DMS79 (cell line): ENCODE measurements around the gene PLAC9.

ENCODE experiments used
- DNase-seq: peaks from one replicate; lab custom pipeline; 2025; lab: John Stamatoyannopoulos, UW

PLAC9 gene

GRCh38 chr10:80184291-80184690 lies 51.8 kb downstream of the PLAC9 start:
- DNase-seq, result no peak

DNA sequence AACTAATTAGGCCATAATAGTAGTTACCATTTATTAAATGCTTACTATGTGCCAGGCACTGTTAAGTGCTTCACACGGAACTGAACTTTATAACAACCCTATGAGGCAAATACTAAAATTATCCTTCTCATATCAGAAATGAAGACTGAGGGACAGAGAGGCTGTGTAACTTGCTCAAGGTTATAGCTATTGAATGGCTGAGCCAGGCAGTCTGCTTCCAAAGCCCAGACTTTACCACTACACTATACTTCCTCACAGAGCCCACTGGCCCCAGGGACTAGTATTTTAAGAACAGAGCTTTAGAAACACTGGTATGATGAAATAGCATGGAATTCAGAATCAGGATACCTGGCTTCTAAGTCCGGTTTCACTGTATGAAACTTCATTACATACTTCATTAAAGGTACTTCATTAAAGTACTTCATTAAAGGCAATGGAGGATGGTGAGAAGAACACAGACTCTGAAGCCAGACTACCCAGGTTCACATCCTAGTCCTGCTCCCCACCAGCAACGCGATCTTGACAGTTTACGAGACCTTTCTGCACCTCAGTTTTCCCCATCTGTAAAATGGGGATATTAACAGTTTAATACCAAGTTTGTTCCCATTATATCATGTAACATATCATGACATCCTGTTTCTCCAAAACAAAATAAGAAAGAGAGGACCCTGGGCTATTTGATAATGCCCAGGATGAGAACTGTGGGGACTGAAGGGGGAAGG lies 53.2 kb downstream of the PLAC9 start:
- DNase-seq, result no peak

GRCh38 chr10:80186364-80187012 lies 54.0 kb downstream of the PLAC9 start:
- no peak for DNase-seq

GRCh38 chr10:80187060-80187459 lies 54.5 kb downstream of the PLAC9 start:
- DNase-seq, result no peak

DNA sequence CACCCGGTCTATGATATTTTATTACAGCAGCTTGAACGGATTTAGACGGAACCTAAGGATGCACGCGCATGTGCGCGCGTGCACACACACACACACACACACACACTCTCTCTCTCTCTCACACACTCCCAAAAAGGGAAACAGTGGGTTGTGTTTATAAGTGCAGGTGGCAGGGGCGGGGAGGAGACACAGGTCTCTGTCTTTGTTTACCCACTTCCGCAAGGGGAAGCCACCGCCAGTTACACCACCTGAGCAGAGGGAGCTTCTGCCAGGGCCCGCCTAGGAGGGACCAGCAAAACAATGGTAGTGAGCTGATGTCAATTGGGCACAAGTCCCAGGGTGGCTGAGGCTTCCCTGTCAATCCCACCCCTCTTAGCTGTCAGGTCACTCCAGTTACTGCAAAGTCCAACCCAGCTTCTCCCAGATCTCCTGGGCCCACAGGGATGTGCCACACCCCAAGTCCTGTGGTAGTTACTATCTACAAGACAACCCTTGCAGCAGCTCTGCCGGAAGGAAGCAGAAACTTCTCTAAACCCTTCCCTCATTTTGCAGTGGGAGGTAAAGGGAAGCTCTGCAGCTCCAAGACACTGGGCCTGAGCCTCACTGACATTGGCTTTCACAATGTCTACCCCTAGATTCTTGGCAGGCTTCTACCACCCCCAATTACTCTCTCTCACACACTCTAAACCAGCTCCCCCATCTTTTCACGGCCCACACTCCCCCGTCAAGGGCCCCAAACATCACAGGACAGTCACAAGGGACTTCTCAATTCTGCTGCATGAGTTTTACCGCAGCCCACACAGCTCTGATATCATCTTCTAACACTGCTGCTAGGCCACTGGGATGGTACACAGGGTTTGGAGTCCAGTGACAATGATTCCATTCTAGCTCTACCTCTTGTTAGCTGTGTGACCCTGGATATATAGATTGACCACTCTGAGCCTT lies 55.2 kb downstream of the PLAC9 start:
- no peak for DNase-seq

DNA sequence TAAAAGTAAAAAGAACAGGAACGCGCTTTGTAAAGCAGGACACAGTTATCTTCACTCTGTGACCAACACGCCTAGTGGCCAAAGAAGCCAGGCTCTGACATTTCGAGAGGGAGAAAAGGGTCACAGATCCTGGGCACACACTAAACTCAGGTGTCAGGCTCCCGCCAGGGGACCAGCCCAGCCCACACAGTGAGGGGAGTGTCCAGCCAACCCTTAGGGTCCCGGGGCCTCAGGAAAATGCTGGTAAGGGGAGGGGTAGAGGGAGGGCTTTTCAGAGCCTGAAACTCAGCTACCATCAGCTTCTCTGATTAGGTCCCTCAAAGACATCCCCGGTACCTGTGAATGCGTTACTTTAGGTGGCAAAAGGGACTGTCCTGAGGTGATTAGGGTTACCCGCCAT lies 56.2 kb downstream of the PLAC9 start:
- no peak for DNase-seq

DNA sequence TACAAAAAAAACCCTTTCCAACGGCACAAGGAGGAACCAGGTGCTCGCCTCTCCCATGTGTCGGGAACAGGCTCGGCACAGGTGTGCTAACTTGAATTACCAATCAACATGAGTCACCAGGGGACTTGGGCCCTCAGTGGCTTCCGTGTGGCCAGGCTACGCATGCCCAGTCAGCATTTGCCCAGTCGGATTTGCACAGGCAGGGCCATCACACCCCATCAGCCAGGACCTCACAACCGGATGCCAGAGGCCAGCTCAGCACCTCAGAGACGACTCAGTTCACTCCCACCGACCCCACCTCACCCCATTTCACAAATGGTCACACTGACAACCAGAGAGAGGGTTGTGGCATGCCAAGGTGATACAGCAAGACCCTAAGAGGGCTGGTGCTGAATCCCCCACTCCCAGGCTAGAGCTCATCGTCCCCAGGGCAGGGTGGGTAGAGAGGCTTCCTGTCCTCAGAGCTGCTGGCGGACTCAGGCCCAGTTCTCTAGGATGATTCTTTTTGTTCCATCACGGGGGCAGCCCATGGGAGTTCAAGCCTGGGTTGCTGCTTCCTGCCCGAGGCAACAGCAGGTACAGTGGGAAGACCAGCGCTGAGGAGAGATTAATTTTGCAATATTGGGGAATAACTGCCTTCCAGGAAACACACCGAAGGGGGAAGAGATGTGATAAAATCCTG lies 59.2 kb downstream of the PLAC9 start:
- DNase-seq, result no peak

DNA sequence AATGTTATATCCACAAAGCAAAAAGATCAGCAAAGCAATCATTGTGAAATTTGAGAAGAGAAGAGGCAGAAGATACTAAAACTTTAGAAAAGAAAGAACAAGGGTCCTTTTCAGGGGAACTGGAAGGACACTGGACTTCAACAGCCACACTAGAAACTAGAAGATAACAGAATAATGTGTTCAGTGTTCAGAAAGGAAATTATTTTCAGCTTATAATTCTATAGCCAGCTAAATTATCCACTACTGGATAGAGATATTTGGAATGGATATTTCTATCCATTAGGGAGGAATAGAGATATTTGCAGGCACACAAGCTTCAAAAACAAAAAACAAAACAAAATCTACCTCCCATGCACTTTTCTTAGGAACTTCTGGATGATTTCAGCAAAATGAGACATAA lies 60.0 kb downstream of the PLAC9 start:
- no peak for DNase-seq

DNA sequence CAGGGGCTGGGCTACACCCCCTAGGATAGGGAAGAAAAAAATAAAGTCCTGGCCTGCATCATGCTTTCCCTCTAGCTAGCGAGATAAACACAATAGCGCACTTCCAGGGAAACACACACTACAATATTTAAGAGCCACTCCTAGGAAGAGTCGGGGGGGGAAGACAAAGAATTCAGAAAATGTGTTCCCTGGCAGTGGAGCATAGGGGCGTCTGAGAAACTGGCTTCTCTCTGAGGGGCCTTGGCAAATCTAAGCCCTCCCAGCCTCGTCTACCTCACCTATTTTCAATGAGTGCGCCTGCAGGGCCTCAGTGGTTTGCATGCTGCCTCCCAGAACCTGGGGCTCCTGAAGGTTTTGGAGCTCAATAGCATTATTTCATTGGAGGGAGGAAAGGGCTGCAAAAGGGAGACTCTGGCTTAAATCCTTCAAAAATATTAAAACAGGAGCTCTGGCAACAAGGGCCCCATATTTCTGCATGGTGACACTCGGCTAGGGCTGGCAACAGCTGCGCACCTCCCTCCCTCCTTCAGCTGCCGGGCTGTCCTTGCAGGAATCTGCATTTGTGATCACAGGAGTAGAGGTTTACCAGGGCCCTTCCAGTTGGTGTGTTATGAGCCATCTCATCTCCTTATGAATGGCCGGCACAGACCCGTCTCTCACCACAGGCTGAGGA lies 62.0 kb downstream of the PLAC9 start:
- no peak for DNase-seq
